SK-N-SH (cell line): Measurements from ENCODE around the gene RAB34. TPM values are rescaled to one million over a fixed set of nuclear protein-coding genes. Genes with fewer than 3 reads are reported as not detected.
"Not testable (repeated sequence)": the region's sequence is repeated elsewhere in the genome, so short reads cannot be mapped to it uniquely, and the experiment has no call there.

ENCODE experiments used
- CTCF ChIA-PET: fragments of 300-600, 350-600 bp; formaldehyde crosslinking; extraction: SDS; loops from one replicate; lab custom pipeline; 2021; lab: Yijun Ruan, JAX
- POLR2A ChIA-PET: fragments of 350-600 bp; sonication (Branson Sonifier 250); formaldehyde crosslinking; extraction: SDS; loops from one replicate; lab custom pipeline; 2020; ENCODE audit warnings: antibody characterized with exemption, inconsistent platforms; lab: Yijun Ruan, JAX
- DNase-seq: peaks from one replicate; pipeline ENCODE4 v3.0.0; 2012
- H2AFZ ChIP-seq: fragments of 200-600 bp; sonication (generic); 2 replicates; pipeline ENCODE4 v1.8.1; 2016; ENCODE audit warnings: antibody characterized with exemption, mild to moderate bottlenecking, low read depth
- H3F3A ChIP-seq: fragments of 200-600 bp; sonication (generic); replicated peaks from 2 replicates; pipeline ENCODE3; 2016; ENCODE audit warnings: antibody characterized with exemption, mild to moderate bottlenecking; ENCODE audit not compliant: insufficient read depth
- H3K27ac ChIP-seq, 2 experiments: fragments of 200-500 bp in 1 of 2; fragments of 200-600 bp in 1 of 2; sonication (Bioruptor generic) in 1 of 2; sonication (generic), shearing (Covaris generic) in 1 of 2; 2 replicates each; pipeline versions ENCODE4 v1.5.1 to v1.6.1; 2014 to 2016; ENCODE audit warnings: low read depth in 2 of 2, inconsistent platforms in 1 of 2, low read length in 1 of 2, mild to moderate bottlenecking in 1 of 2, mixed read lengths in 1 of 2
- H3K27me3 ChIP-seq: fragments of 200-600 bp; sonication (generic), shearing (Covaris generic); 2 replicates; pipeline ENCODE4 v1.6.1; 2016; ENCODE audit warnings: mixed run types; ENCODE audit not compliant: insufficient read depth
- H3K36me3 ChIP-seq, 2 experiments: fragments of 200-500 bp in 1 of 2; fragments of 200-600 bp in 1 of 2; sonication (Bioruptor generic) in 1 of 2; sonication (generic) in 1 of 2; replicated peaks in 1 of 2; 2 replicates each; pipeline versions ENCODE3 to v1.5.1; 2014 to 2016; ENCODE audit warnings: low read length in 1 of 2, mild to moderate bottlenecking in 1 of 2; ENCODE audit not compliant: insufficient read depth in 2 of 2, control insufficient read depth in 1 of 2
- H3K4me1 ChIP-seq, 2 experiments: fragments of 200-500 bp in 1 of 2; fragments of 200-600 bp in 1 of 2; sonication (Bioruptor generic) in 1 of 2; sonication (generic), shearing (Covaris generic) in 1 of 2; 2 replicates each; pipeline versions ENCODE4 v1.5.1 to v1.6.1; 2014 to 2016; ENCODE audit warnings: low read depth in 1 of 2, low read length in 1 of 2, mixed run types in 1 of 2; ENCODE audit not compliant: insufficient read depth in 2 of 2, control insufficient read depth in 1 of 2
- H3K4me2 ChIP-seq: fragments of 200-600 bp; sonication (generic), shearing (Covaris generic); 2 replicates; pipeline ENCODE4 v1.6.1; 2017; ENCODE audit warnings: mixed run types
- H3K4me3 ChIP-seq, 2 experiments: fragments of 200-500 bp in 1 of 2; fragments of 200-600 bp in 1 of 2; sonication (Bioruptor generic) in 1 of 2; sonication (generic), shearing (Covaris generic) in 1 of 2; 2 replicates each; pipeline versions ENCODE4 v1.5.1 to v1.8.1; 2014 to 2016; ENCODE audit warnings: low read depth in 2 of 2, inconsistent platforms in 1 of 2, low read length in 1 of 2, mild to moderate bottlenecking in 1 of 2, mixed read lengths in 1 of 2, moderate library complexity in 1 of 2
- H3K79me2 ChIP-seq: fragments of 200-600 bp; sonication (generic); 2 replicates; pipeline ENCODE4 v1.8.1; 2017; ENCODE audit warnings: mild to moderate bottlenecking; ENCODE audit not compliant: insufficient read depth
- H3K9ac ChIP-seq: fragments of 200-600 bp; sonication (generic); 2 replicates; pipeline ENCODE4 v1.6.1; 2017; ENCODE audit warnings: mixed run types
- H3K9me2 ChIP-seq: fragments of 200-600 bp; sonication (generic); 2 replicates; pipeline ENCODE4 v1.6.1; 2017; ENCODE audit warnings: mixed run types
- H3K9me3 ChIP-seq: fragments of 200-600 bp; sonication (generic); 2 replicates; pipeline ENCODE4 v1.6.1; 2017; ENCODE audit warnings: mixed run types, mild to moderate bottlenecking, moderate library complexity
- H4K20me1 ChIP-seq: fragments of 200-600 bp; sonication (generic); 2 replicates; pipeline ENCODE4 v1.6.1; 2017; ENCODE audit warnings: mild to moderate bottlenecking, mixed run types; ENCODE audit not compliant: insufficient read depth
- CHD2 ChIP-seq: fragments of 150-350 bp; IDR thresholded peaks from 2 replicates; pipeline ENCODE4 v1.6.1; 2018; ENCODE audit warnings: low read length; ENCODE audit not compliant: partially characterized antibody
- ELF1 ChIP-seq: IDR thresholded peaks from 2 replicates; pipeline ENCODE4 v1.4.0; 2012
- FOSL2 ChIP-seq: IDR thresholded peaks from 2 replicates; pipeline ENCODE4 v1.4.0; 2012; ENCODE audit warnings: low read depth, mild to moderate bottlenecking, moderate library complexity, borderline replicate concordance
- FOXJ3 ChIP-seq: sonication (generic); formaldehyde crosslinking; IDR thresholded peaks from 2 replicates; pipeline ENCODE4 v1.5.1; 2020; ENCODE audit warnings: mild to moderate bottlenecking, missing genetic modification reagents
- FOXM1 ChIP-seq: IDR thresholded peaks from 2 replicates; pipeline ENCODE4 v1.4.0; 2012; ENCODE audit warnings: low read depth, mild to moderate bottlenecking
- MEF2A ChIP-seq: IDR thresholded peaks from 2 replicates; pipeline ENCODE4 v1.4.0; 2012; ENCODE audit warnings: low read depth, borderline replicate concordance
- MXI1 ChIP-seq: IDR thresholded peaks from 2 replicates; pipeline ENCODE4 v1.6.1; 2012; ENCODE audit warnings: mild to moderate bottlenecking, low read depth, low read length, improper control_type of control experiment
- NFIC ChIP-seq: IDR thresholded peaks from 2 replicates; pipeline ENCODE4 v1.4.0; 2012; ENCODE audit warnings: borderline replicate concordance
- POLR2AphosphoS5 ChIP-seq: IDR thresholded peaks from 2 replicates; pipeline ENCODE4 v1.6.1; 2012; ENCODE audit warnings: low read depth, low read length
- SMC3 ChIP-seq: IDR thresholded peaks from 2 replicates; pipeline ENCODE4 v1.6.1; 2012; ENCODE audit warnings: low read depth, low read length, improper control_type of control experiment
- TAF1 ChIP-seq: IDR thresholded peaks from 2 replicates; pipeline ENCODE4 v1.6.1; 2012; ENCODE audit warnings: low read depth, mild to moderate bottlenecking, low read length, moderate library complexity, borderline replicate concordance
- YY1 ChIP-seq: IDR thresholded peaks from 2 replicates; pipeline ENCODE4 v1.4.0; 2012; ENCODE audit warnings: low read depth, mild to moderate bottlenecking
- WGBS: methylation state at CpG from one replicate; pipeline ENCODE4 v1.1.6; 2017; ENCODE audit warnings: low lambda C conversion rate; 5-methylcytosine and 5-hydroxymethylcytosine counted together
- polyA plus RNA-seq, 3 experiments: library from polyadenylated mRNA; depleted of rRNA; stranded (reverse); fragments of >200 nt; gene quantifications; 2 replicates each; pipeline ENCODE4 v1.2.3, GENCODE V29; 2012
- TF ChIP-seq, protein P1 (sequence below): IDR thresholded peaks from 2 replicates; pipeline ENCODE4 v1.4.0; 2012; ENCODE audit warnings: low read depth, borderline replicate concordance
- TF ChIP-seq, protein P2 (sequence below): IDR thresholded peaks from 2 replicates; pipeline ENCODE4 v1.4.0; 2012; ENCODE audit warnings: low read depth, borderline replicate concordance

Gene RAB34
- polyA plus RNA-seq, 1 of the 3 experiments (the other 2 are of a cell fraction) = 0.18 TPM

DNA sequence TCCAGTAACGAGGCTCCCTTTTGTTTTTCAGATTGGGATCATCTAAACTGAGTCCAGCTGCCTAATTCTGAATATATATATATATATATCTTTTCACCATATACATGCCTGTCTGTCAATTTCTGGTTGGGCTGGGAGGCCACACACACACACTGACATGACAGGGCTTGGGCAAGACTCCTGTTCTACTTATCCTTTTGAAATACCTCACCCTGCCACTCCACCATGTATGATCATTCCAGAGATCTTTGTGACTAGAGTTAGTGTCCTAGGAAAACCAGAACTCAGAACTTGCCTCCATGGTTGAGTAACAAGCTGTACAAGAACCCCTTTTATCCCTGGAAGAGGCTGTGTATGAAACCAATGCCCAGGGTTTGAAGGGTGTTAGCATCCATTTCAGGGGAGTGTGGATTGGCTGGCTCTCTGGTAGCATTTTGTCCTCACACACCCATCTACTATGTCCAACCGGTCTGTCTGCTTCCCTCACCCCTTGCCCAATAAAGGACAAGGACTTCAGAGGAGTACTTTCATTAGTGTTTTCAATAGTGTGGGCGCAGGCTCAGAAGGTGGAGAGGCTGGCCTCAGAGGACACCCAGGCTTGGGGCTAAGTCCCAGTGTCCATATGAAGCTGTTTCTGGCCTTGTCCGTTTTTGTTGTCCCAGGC is 6.3 kb upstream of the RAB34 start:
- H3K79me2 ChIP-seq = peaks cover 36% of the 10 kb centered on the region
- POLR2A ChIA-PET = interaction anchor here (0.6 kb wide), 1 partner anchor 15 kb away, joined by 3 read pairs; no protein-coding TSS in a partner anchor
- not testable (repeated sequence) for H3K4me2 ChIP-seq, H3K9me2 ChIP-seq, H3K27me3 ChIP-seq, DNase-seq, H2AFZ ChIP-seq, H3K9ac ChIP-seq, H3K4me3 ChIP-seq, H3K9me3 ChIP-seq
- H3K36me3 ChIP-seq = peaks cover 38 to 41% of the 10 kb centered on the region in 2 experiments
- H3K4me1 ChIP-seq = peaks cover 16 to 42% of the 10 kb centered on the region in 2 experiments
- H3F3A ChIP-seq = peaks cover 73% of the 10 kb centered on the region
- WGBS = 92% methylated on average over 4 of the region's 4 CpGs
- peaks cover 36% of the 10 kb centered on the region for H4K20me1 ChIP-seq
- peak overlapping the region in 1 of 2 experiments; percentile 72; a peak in 2 of 4 replicates for H3K27ac ChIP-seq
- CTCF ChIA-PET = interaction anchor here (0.7 to 11.1 kb wide), 6 partner anchors 11 to 229 kb away, joined by 3 to 612 read pairs (median 30); partner anchors contain the start of genes PHF12 and TRAF4

GRCh38 chr17:28723159-28723835 is 5.6 kb upstream of the RAB34 start:
- CTCF ChIA-PET = interaction anchor here (11.1 kb wide), 1 partner anchor 25 kb away, joined by 612 read pairs; the partner anchor contains the start of gene TRAF4
- peaks cover 38 to 41% of the 10 kb centered on the region in 2 experiments for H3K36me3 ChIP-seq
- no peaks in the 10 kb centered on the region for H3K9me3 ChIP-seq
- H3K4me3 ChIP-seq = no peak overlapping the region
- H3K79me2 ChIP-seq = peaks cover 36% of the 10 kb centered on the region
- H3K27ac ChIP-seq = peak overlapping the region; percentile 12 to 86; a peak in 1 of 4 replicates
- H3K27me3 ChIP-seq = no peaks in the 10 kb centered on the region
- WGBS = 89% methylated on average over 6 of the region's 6 CpGs
- no peak for DNase-seq
- H3K9me2 ChIP-seq = no peaks in the 10 kb centered on the region
- peaks cover 75% of the 10 kb centered on the region for H3F3A ChIP-seq
- peaks cover 36% of the 10 kb centered on the region for H4K20me1 ChIP-seq
- peaks cover 16 to 42% of the 10 kb centered on the region in 2 experiments for H3K4me1 ChIP-seq
- peak overlapping the region; percentile 92; the same call in 1 of the 2 replicates for H3K4me2 ChIP-seq
- H3K9ac ChIP-seq = no peak overlapping the region; the same call in 1 of the 2 replicates
- H2AFZ ChIP-seq = no peak overlapping the region
- POLR2A ChIA-PET = no interaction called here
- TF ChIP-seq POLR2AphosphoS5 = 0 out of 2 replicates have a peak, but pooled peaks have one; percentile 15
- TF ChIP-seq FOXJ3 (CRISPR knock-in tag) = no peak

- CTCF ChIA-PET = interaction anchor here (11.1 kb wide), 1 partner anchor 26 kb away, joined by 612 read pairs; the partner anchor contains the start of gene TRAF4
- TF ChIP-seq CHD2 (no peak), MEF2A (no peak), FOXM1 (no peak), POLR2AphosphoS5 (no peak), TAF1 (no peak), FOSL2 (no peak), FOXJ3 (CRISPR knock-in tag) (no peak), MXI1 (no peak), YY1 (no peak), ELF1 (no peak), SMC3 (no peak), NFIC (no peak)
- TF ChIP-seq, protein P1, sequence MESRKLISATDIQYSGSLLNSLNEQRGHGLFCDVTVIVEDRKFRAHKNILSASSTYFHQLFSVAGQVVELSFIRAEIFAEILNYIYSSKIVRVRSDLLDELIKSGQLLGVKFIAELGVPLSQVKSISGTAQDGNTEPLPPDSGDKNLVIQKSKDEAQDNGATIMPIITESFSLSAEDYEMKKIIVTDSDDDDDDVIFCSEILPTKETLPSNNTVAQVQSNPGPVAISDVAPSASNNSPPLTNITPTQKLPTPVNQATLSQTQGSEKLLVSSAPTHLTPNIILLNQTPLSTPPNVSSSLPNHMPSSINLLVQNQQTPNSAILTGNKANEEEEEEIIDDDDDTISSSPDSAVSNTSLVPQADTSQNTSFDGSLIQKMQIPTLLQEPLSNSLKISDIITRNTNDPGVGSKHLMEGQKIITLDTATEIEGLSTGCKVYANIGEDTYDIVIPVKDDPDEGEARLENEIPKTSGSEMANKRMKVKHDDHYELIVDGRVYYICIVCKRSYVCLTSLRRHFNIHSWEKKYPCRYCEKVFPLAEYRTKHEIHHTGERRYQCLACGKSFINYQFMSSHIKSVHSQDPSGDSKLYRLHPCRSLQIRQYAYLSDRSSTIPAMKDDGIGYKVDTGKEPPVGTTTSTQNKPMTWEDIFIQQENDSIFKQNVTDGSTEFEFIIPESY = no peak
- TF ChIP-seq, protein P2, sequence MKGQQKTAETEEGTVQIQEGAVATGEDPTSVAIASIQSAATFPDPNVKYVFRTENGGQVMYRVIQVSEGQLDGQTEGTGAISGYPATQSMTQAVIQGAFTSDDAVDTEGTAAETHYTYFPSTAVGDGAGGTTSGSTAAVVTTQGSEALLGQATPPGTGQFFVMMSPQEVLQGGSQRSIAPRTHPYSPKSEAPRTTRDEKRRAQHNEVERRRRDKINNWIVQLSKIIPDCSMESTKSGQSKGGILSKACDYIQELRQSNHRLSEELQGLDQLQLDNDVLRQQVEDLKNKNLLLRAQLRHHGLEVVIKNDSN = no peak
Measured at GRCh38 chr17:28722417-28723158, 4.9 kb upstream of the RAB34 start.

More at GRCh38 chr17:28722417-28723158, 4.9 kb upstream of the RAB34 start:
- POLR2A ChIA-PET = interaction anchor here (3.6 to 3.8 kb wide), 2 partner anchors 12 to 23 kb away, joined by 45 to 46 read pairs; partner anchors contain the start of genes PROCA1 and TRAF4
- Histone ChIP-seq H3F3A (peaks cover 68% of the 10 kb centered on the region), H3K9me2 (no peaks in the 10 kb centered on the region), H3K4me1 (peaks cover 16 to 38% of the 10 kb centered on the region in 2 experiments), H3K4me2 (peak overlapping the region; percentile 92), H2AFZ (no peak overlapping the region), H3K4me3 (0 out of 4 replicates have a peak overlapping the region, but pooled peaks of 1 of the 2 experiments have one; percentile 98), H3K27me3 (no peaks in the 10 kb centered on the region), H3K79me2 (peaks cover 36% of the 10 kb centered on the region), H3K9ac (no peak overlapping the region; the same call in 1 of the 2 replicates), H3K27ac (peak overlapping the region; percentile 12 to 86; a peak in 1 of 4 replicates), H3K36me3 (peaks cover 38 to 41% of the 10 kb centered on the region in 2 experiments), H3K9me3 (no peaks in the 10 kb centered on the region), H4K20me1 (peaks cover 36% of the 10 kb centered on the region)
- DNase-seq = no peak
- 71% methylated on average over 7 of the region's 7 CpGs for WGBS
